ENCODE results near the gene HK3.

GRCh38 chr5:176860381-176860780, 38.8 kb downstream of the HK3 start:
- no peak for TF ChIP-seq CTCF (conservative IDR thresholded peaks at IDR 0.05 in 1 of 2, IDR thresholded peaks at IDR 0.05 in 1 of 2; ENCODE audit: extremely low read depth in 1 of 2, insufficient read depth in 1 of 2, low read depth in 1 of 2, low read length in 2 of 2)
- TF ChIP-seq EZH2 (IDR thresholded peaks at IDR 0.05; ENCODE audit: borderline replicate concordance, low read length): no peak

Data from mammary epithelial cell (primary cell).